GM23338 (cell line): Measurements from ENCODE around the gene CMSS1. TPM values are rescaled to one million over a fixed set of nuclear protein-coding genes. Genes with fewer than 3 reads are reported as not detected.

Experiments
- ATAC-seq: fragments of 200-7000 bp; cut with Tn5 transposase; 3 replicates; pipeline ENCODE4 v1.9.1; 2020
- DNase-seq: peaks from one replicate; pipeline ENCODE4 v3.0.0-alpha.2; 2015; ENCODE audit warnings: low spot score
- H2AFZ ChIP-seq: fragments of 200-600 bp; sonication (generic); 2 replicates; pipeline ENCODE4 v1.8.0; 2016; ENCODE audit warnings: antibody characterized with exemption, mild to moderate bottlenecking, moderate library complexity
- H3F3A ChIP-seq: fragments of 200-600 bp; sonication (generic); replicated peaks from 2 replicates; pipeline ENCODE4 v1.8.0; 2017; ENCODE audit warnings: antibody characterized with exemption, mixed run types, low read depth
- H3K27ac ChIP-seq: fragments of 200-600 bp; sonication (generic); 2 replicates; pipeline ENCODE4 v1.6.1; 2016; ENCODE audit warnings: low read depth
- H3K27me3 ChIP-seq: fragments of 200-600 bp; sonication (generic); 2 replicates; pipeline ENCODE4 v1.8.0; 2016; ENCODE audit warnings: mild to moderate bottlenecking, mixed run types, moderate library complexity; ENCODE audit not compliant: insufficient read depth
- H3K36me3 ChIP-seq: fragments of 200-600 bp; sonication (generic); 2 replicates; pipeline ENCODE4 v1.8.0; 2016; ENCODE audit warnings: mild to moderate bottlenecking; ENCODE audit not compliant: insufficient read depth
- H3K4me1 ChIP-seq: fragments of 200-600 bp; sonication (generic); 2 replicates; pipeline ENCODE4 v1.8.0; 2016; ENCODE audit warnings: mild to moderate bottlenecking, moderate library complexity; ENCODE audit not compliant: insufficient read depth
- H3K4me2 ChIP-seq: fragments of 200-600 bp; sonication (generic); 2 replicates; pipeline ENCODE4 v1.7.1; 2017; ENCODE audit warnings: mixed run types
- H3K4me3 ChIP-seq: fragments of 200-600 bp; sonication (generic); 2 replicates; pipeline ENCODE4 v1.6.1; 2016; ENCODE audit warnings: mixed run types
- H3K79me2 ChIP-seq: fragments of 200-600 bp; sonication (generic); replicated peaks from 2 replicates; pipeline ENCODE4 v1.8.0; 2017; ENCODE audit warnings: mild to moderate bottlenecking; ENCODE audit not compliant: insufficient read depth
- H3K9me2 ChIP-seq: fragments of 200-600 bp; sonication (generic); 2 replicates; pipeline ENCODE4 v1.8.0; 2017; ENCODE audit not compliant: insufficient read depth
- H4K20me1 ChIP-seq: fragments of 200-600 bp; sonication (generic); replicated peaks from 2 replicates; pipeline ENCODE4 v1.8.0; 2017; ENCODE audit warnings: mild to moderate bottlenecking; ENCODE audit not compliant: insufficient read depth
- H3K27ac Mint-ChIP-seq: 2 replicates; pipeline ENCODE4 v1.8.0; 2020; ENCODE audit warnings: inconsistent platforms, mild to moderate bottlenecking, moderate library complexity, mixed read lengths
- H3K27me3 Mint-ChIP-seq: 3 replicates; pipeline ENCODE4 v1.8.0; 2022; ENCODE audit warnings: low read depth, mild to moderate bottlenecking, moderate library complexity, mixed read lengths, inconsistent platforms; ENCODE audit not compliant: insufficient read depth, poor library complexity
- H3K36me3 Mint-ChIP-seq: 3 replicates; pipeline ENCODE4 v1.8.0; 2021; ENCODE audit warnings: low read depth, mild to moderate bottlenecking, inconsistent platforms, moderate library complexity, mixed read lengths
- H3K4me1 Mint-ChIP-seq: 3 replicates; pipeline ENCODE4 v1.8.0; 2020; ENCODE audit warnings: mild to moderate bottlenecking, inconsistent platforms, mixed read lengths
- H3K4me3 Mint-ChIP-seq: 3 replicates; pipeline ENCODE4 v1.8.0; 2021; ENCODE audit warnings: moderate library complexity, mild to moderate bottlenecking, inconsistent platforms, mixed read lengths
- H3K9me3 Mint-ChIP-seq: 3 replicates; pipeline ENCODE4 v1.8.0; 2020; ENCODE audit warnings: moderate library complexity, mild to moderate bottlenecking, inconsistent platforms, mixed read lengths
- CREB1 ChIP-seq: fragments of 250-450 bp; sonication (Bioruptor Pico); IDR thresholded peaks from 2 replicates; pipeline ENCODE4 v1.5.0; 2020; ENCODE audit warnings: low read depth, mild to moderate bottlenecking, moderate library complexity
- ETS1 ChIP-seq: IDR thresholded peaks from 2 replicates; pipeline ENCODE4 v1.6.1; 2016; ENCODE audit warnings: antibody characterized with exemption
- EZH2phosphoT487 ChIP-seq: fragments of 200-600 bp; sonication (generic); IDR thresholded peaks from one replicate; pipeline ENCODE4 v1.8.1; 2018; ENCODE audit warnings: antibody characterized with exemption; ENCODE audit not compliant: unreplicated experiment
- JUNB ChIP-seq: IDR thresholded peaks from one replicate; pipeline ENCODE4 v1.6.1; 2016; ENCODE audit warnings: antibody characterized with exemption; ENCODE audit not compliant: unreplicated experiment
- POLR2AphosphoS5 ChIP-seq: IDR thresholded peaks from 2 replicates; pipeline ENCODE4 v1.6.1; 2016; ENCODE audit warnings: antibody characterized with exemption, low read depth
- REST ChIP-seq: IDR thresholded peaks from one replicate; pipeline ENCODE4 v1.6.1; 2018; ENCODE audit warnings: antibody characterized with exemption; ENCODE audit not compliant: unreplicated experiment
- STAT1 ChIP-seq: IDR thresholded peaks from one replicate; pipeline ENCODE4 v1.6.1; 2016; ENCODE audit warnings: antibody characterized with exemption; ENCODE audit not compliant: unreplicated experiment
- ZNF462 ChIP-seq: fragments of 250-450 bp; sonication (Bioruptor Pico); IDR thresholded peaks from 2 replicates; pipeline ENCODE4 v1.5.0; 2020; ENCODE audit warnings: mild to moderate bottlenecking, moderate library complexity
- polyA plus RNA-seq: library from polyadenylated mRNA; unstranded; fragments of >200 nt; fragmentation: Nextera tagmentation; extraction: Ambion mirVana; gene quantifications from 2 replicates; pipeline ENCODE4 v1.2.1, GENCODE V29; 2016
- total RNA-seq: library from RNA; depleted of rRNA; stranded (reverse); fragments of >200 nt; shearing (Covaris generic); gene quantifications from 2 replicates; pipeline ENCODE4 v1.2.3, GENCODE V29; 2014

CMSS1 gene
- total and polyA plus RNA-seq, 2 experiments from 2014 or later = 39.4 to 187 TPM

- TF ChIP-seq POLR2AphosphoS5 (no peak), STAT1 (no peak), CREB1 (CRISPR knock-in tag) (no peak), JUNB (no peak), REST (no peak)
- Histone ChIP-seq H3K27ac (no peak overlapping the region), H3K36me3 (no peaks in the 10 kb centered on the region), H3F3A (0 out of 2 replicates have a peak, but pooled peaks cover under 1% of the 10 kb centered on the region), H3K4me2 (no peak overlapping the region), H3K4me1 (peaks cover 3% of the 10 kb centered on the region; the same call in 1 of the 2 replicates), H3K9me2 (no peaks in the 10 kb centered on the region), H3K4me3 (no peak overlapping the region), H2AFZ (no peak overlapping the region), H3K79me2 (no peaks in the 10 kb centered on the region; the same call in 1 of the 2 replicates), H3K27me3 (peaks cover 80% of the 10 kb centered on the region), H4K20me1 (peaks cover 57% of the 10 kb centered on the region)
- Mint-ChIP-seq H3K36me3 (no peaks in the 10 kb centered on the region), H3K27ac (no peak overlapping the region), H3K9me3 (no peaks in the 10 kb centered on the region), H3K4me3 (no peak overlapping the region), H3K27me3 (peaks cover 25% of the 10 kb centered on the region), H3K4me1 (peaks cover 25% of the 10 kb centered on the region; the same call in 2 of the 3 replicates)
- DNase-seq (no peak), ATAC-seq (no peak)
These were observed 52.0 kb downstream of the CMSS1 start for GRCh38 chr3:99869621-99870020.

- Histone ChIP-seq H3K4me2 (no peak overlapping the region), H3K27me3 (peaks cover 91% of the 10 kb centered on the region), H3K9me2 (no peaks in the 10 kb centered on the region), H3K4me3 (no peak overlapping the region), H3K4me1 (peaks cover 14% of the 10 kb centered on the region), H2AFZ (no peak overlapping the region), H3F3A (peaks cover 12% of the 10 kb centered on the region), H3K27ac (no peak overlapping the region), H4K20me1 (peaks cover 57% of the 10 kb centered on the region), H3K79me2 (no peaks in the 10 kb centered on the region; the same call in 1 of the 2 replicates), H3K36me3 (no peaks in the 10 kb centered on the region)
- H3K9me3 Mint-ChIP-seq = no peaks in the 10 kb centered on the region
- H3K4me3 Mint-ChIP-seq = no peak overlapping the region
- H3K27me3 Mint-ChIP-seq = peaks cover 28% of the 10 kb centered on the region
- no peaks in the 10 kb centered on the region for H3K36me3 Mint-ChIP-seq
- ATAC-seq (no peak), DNase-seq (no peak)
- H3K27ac Mint-ChIP-seq = no peak overlapping the region
- no peak for TF ChIP-seq EZH2phosphoT487
- no peak for TF ChIP-seq ETS1
- no peak for TF ChIP-seq CREB1 (CRISPR knock-in tag)
- no peak for TF ChIP-seq ZNF462
- H3K4me1 Mint-ChIP-seq = peaks cover 28% of the 10 kb centered on the region; the same call in 2 of the 3 replicates
These were observed 53.0 kb downstream of the CMSS1 start for GRCh38 chr3:99870712-99871111.
